ENCODE data around the gene MADD.

GRCh38 chr11:47376525-47377371 lies 106.8 kb downstream of the MADD start:
- TF ChIP-seq CTCF (IDR thresholded peaks at IDR 0.05) (no peak), EZH2 (IDR thresholded peaks at IDR 0.05; ENCODE audit: borderline replicate concordance, insufficient read depth, low read depth, low read length, poor library complexity, severe bottlenecking) (no peak)

Measured in B cell (primary cell).